Measurements from ENCODE around the gene L3MBTL4. TPM values are rescaled to one million over a fixed set of nuclear protein-coding genes. Genes with fewer than 3 reads are reported as not detected.
"Not testable (repeated sequence)": the region's sequence is repeated elsewhere in the genome, so short reads cannot be mapped to it uniquely, and the experiment has no call there.

Gene L3MBTL4
- total RNA-seq, 2 experiments from 2014 or later: 0.29 to 0.31 TPM

GRCh38 chr18:6272144-6272543 lies 142.6 kb downstream of the L3MBTL4 start:
- H3K36me3 Mint-ChIP-seq; POLR2A ChIA-PET; H3K27ac Mint-ChIP-seq; intact Hi-C loops (cut with micrococcal nuclease); CTCF ChIA-PET; H3K4me3 Mint-ChIP-seq; H3K4me1 Mint-ChIP-seq (ENCODE audit: low read depth); H3K27me3 Mint-ChIP-seq; DNase-seq: not testable (repeated sequence)
- H3K9me3 Mint-ChIP-seq: peaks cover 15% of the 10 kb centered on the region

- intact Hi-C loops (cut with micrococcal nuclease): no loop called here
- Mint-ChIP-seq H3K4me3 (no peak overlapping the region), H3K36me3 (no peaks in the 10 kb centered on the region), H3K9me3 (peaks cover 15% of the 10 kb centered on the region), H3K27me3 (no peaks in the 10 kb centered on the region), H3K27ac (no peak overlapping the region), H3K4me1 (ENCODE audit: low read depth) (peaks cover 5% of the 10 kb centered on the region)
- ChIA-PET CTCF (no interaction called here), POLR2A (no interaction called here)
- DNase-seq: no peak
Measured at GRCh38 chr18:6271585-6271984, 143.1 kb downstream of the L3MBTL4 start.

- no peak for DNase-seq
- Mint-ChIP-seq H3K36me3 (no peaks in the 10 kb centered on the region), H3K9me3 (peaks cover 15% of the 10 kb centered on the region), H3K4me1 (ENCODE audit: low read depth) (peaks cover 5% of the 10 kb centered on the region), H3K27ac (no peak overlapping the region), H3K4me3 (no peak overlapping the region), H3K27me3 (no peaks in the 10 kb centered on the region)
- intact Hi-C loops (cut with micrococcal nuclease): no loop called here
- POLR2A ChIA-PET: no interaction called here
- CTCF ChIA-PET: no interaction called here
Measured at GRCh38 chr18:6270771-6271216, 143.9 kb downstream of the L3MBTL4 start.

- POLR2A ChIA-PET: no interaction called here
- Mint-ChIP-seq H3K4me1 (ENCODE audit: low read depth) (peaks cover 5% of the 10 kb centered on the region), H3K27me3 (no peaks in the 10 kb centered on the region), H3K27ac (no peak overlapping the region), H3K9me3 (peaks cover 15% of the 10 kb centered on the region), H3K4me3 (no peak overlapping the region), H3K36me3 (no peaks in the 10 kb centered on the region)
- no peak for DNase-seq
- CTCF ChIA-PET: no interaction called here
- intact Hi-C loops (cut with micrococcal nuclease): no loop called here
Measured at GRCh38 chr18:6269660-6270332, 144.9 kb downstream of the L3MBTL4 start.

GRCh38 chr18:6266212-6266611 lies 148.5 kb downstream of the L3MBTL4 start:
- Mint-ChIP-seq H3K4me1 (ENCODE audit: low read depth) (peaks cover 5% of the 10 kb centered on the region), H3K27ac (no peak overlapping the region), H3K27me3 (no peaks in the 10 kb centered on the region), H3K9me3 (peaks cover 13% of the 10 kb centered on the region), H3K4me3 (no peak overlapping the region), H3K36me3 (no peaks in the 10 kb centered on the region)
- ChIA-PET POLR2A (no interaction called here), CTCF (no interaction called here)
- DNase-seq: no peak
- intact Hi-C loops (cut with micrococcal nuclease): no loop called here

GRCh38 chr18:6261938-6262337 lies 152.8 kb downstream of the L3MBTL4 start:
- DNase-seq: no peak
- no peaks in the 10 kb centered on the region for H3K4me1 Mint-ChIP-seq (ENCODE audit: low read depth)
- intact Hi-C loops (cut with micrococcal nuclease): no loop called here
- no peaks in the 10 kb centered on the region for H3K36me3 Mint-ChIP-seq
- no peak overlapping the region for H3K27ac Mint-ChIP-seq
- H3K4me3 Mint-ChIP-seq: no peak overlapping the region
- CTCF ChIA-PET: no interaction called here
- H3K9me3 Mint-ChIP-seq: peaks cover 30% of the 10 kb centered on the region
- POLR2A ChIA-PET: no interaction called here
- no peaks in the 10 kb centered on the region for H3K27me3 Mint-ChIP-seq

GRCh38 chr18:6259324-6259723 lies 155.4 kb downstream of the L3MBTL4 start:
- peaks cover 30% of the 10 kb centered on the region for H3K9me3 Mint-ChIP-seq
- DNase-seq; H3K27me3 Mint-ChIP-seq; H3K4me3 Mint-ChIP-seq; H3K4me1 Mint-ChIP-seq (ENCODE audit: low read depth); intact Hi-C loops (cut with micrococcal nuclease); H3K27ac Mint-ChIP-seq; CTCF ChIA-PET; POLR2A ChIA-PET; H3K36me3 Mint-ChIP-seq: not testable (repeated sequence)

GRCh38 chr18:6257950-6258349 lies 156.8 kb downstream of the L3MBTL4 start:
- POLR2A ChIA-PET: no interaction called here
- Mint-ChIP-seq H3K4me3 (no peak overlapping the region), H3K9me3 (peaks cover 33% of the 10 kb centered on the region), H3K36me3 (no peaks in the 10 kb centered on the region), H3K27me3 (no peaks in the 10 kb centered on the region), H3K4me1 (ENCODE audit: low read depth) (no peaks in the 10 kb centered on the region), H3K27ac (no peak overlapping the region)
- intact Hi-C loops (cut with micrococcal nuclease): no loop called here
- DNase-seq: no peak
- CTCF ChIA-PET: no interaction called here

GRCh38 chr18:6256521-6256920 lies 158.2 kb downstream of the L3MBTL4 start:
- intact Hi-C loops (cut with micrococcal nuclease): no loop called here
- Mint-ChIP-seq H3K27me3 (no peaks in the 10 kb centered on the region), H3K27ac (no peak overlapping the region), H3K4me3 (no peak overlapping the region), H3K9me3 (peaks cover 30% of the 10 kb centered on the region), H3K4me1 (ENCODE audit: low read depth) (no peaks in the 10 kb centered on the region), H3K36me3 (no peaks in the 10 kb centered on the region)
- no peak for DNase-seq
- CTCF ChIA-PET: no interaction called here
- POLR2A ChIA-PET: no interaction called here

- intact Hi-C loops (cut with micrococcal nuclease): no loop called here
- Mint-ChIP-seq H3K27me3 (no peaks in the 10 kb centered on the region), H3K4me1 (ENCODE audit: low read depth) (no peaks in the 10 kb centered on the region), H3K36me3 (no peaks in the 10 kb centered on the region), H3K4me3 (no peak overlapping the region), H3K27ac (no peak overlapping the region), H3K9me3 (peaks cover 27% of the 10 kb centered on the region)
- no peak for DNase-seq
- CTCF ChIA-PET: no interaction called here
- POLR2A ChIA-PET: no interaction called here
Measured at GRCh38 chr18:6255886-6256285, 158.8 kb downstream of the L3MBTL4 start.

- no peak for DNase-seq
- POLR2A ChIA-PET: no interaction called here
- Mint-ChIP-seq H3K4me3 (no peak overlapping the region), H3K36me3 (no peaks in the 10 kb centered on the region), H3K9me3 (peaks cover 25% of the 10 kb centered on the region), H3K27me3 (no peaks in the 10 kb centered on the region), H3K27ac (no peak overlapping the region), H3K4me1 (ENCODE audit: low read depth) (no peaks in the 10 kb centered on the region)
- intact Hi-C loops (cut with micrococcal nuclease): no loop called here
- CTCF ChIA-PET: no interaction called here
Measured at GRCh38 chr18:6255116-6255705, 159.5 kb downstream of the L3MBTL4 start.

- CTCF ChIA-PET: no interaction called here
- H3K4me3 Mint-ChIP-seq: no peak overlapping the region
- H3K4me1 Mint-ChIP-seq (ENCODE audit: low read depth): no peaks in the 10 kb centered on the region
- intact Hi-C loops (cut with micrococcal nuclease): no loop called here
- no peak overlapping the region for H3K27ac Mint-ChIP-seq
- no peaks in the 10 kb centered on the region for H3K36me3 Mint-ChIP-seq
- H3K27me3 Mint-ChIP-seq: no peaks in the 10 kb centered on the region
- peaks cover 18% of the 10 kb centered on the region for H3K9me3 Mint-ChIP-seq
- DNase-seq: no peak
- POLR2A ChIA-PET: no interaction called here
Measured at GRCh38 chr18:6254456-6254855, 160.3 kb downstream of the L3MBTL4 start.

- peaks cover 7% of the 10 kb centered on the region for H3K9me3 Mint-ChIP-seq
- H3K27me3 Mint-ChIP-seq: no peaks in the 10 kb centered on the region
- no peak for DNase-seq
- no peaks in the 10 kb centered on the region for H3K36me3 Mint-ChIP-seq
- intact Hi-C loops (cut with micrococcal nuclease): no loop called here
- ChIA-PET CTCF (no interaction called here), POLR2A (no interaction called here)
- H3K4me3 Mint-ChIP-seq: no peak overlapping the region
- no peak overlapping the region for H3K27ac Mint-ChIP-seq
- no peaks in the 10 kb centered on the region for H3K4me1 Mint-ChIP-seq (ENCODE audit: low read depth)
Measured at GRCh38 chr18:6251084-6251483, 163.6 kb downstream of the L3MBTL4 start.

Measured in activated CD4-positive, alpha-beta memory T cell treated with anti-CD3 and anti-CD28 coated beads for 36 hours (primary cell).